Measurements from ENCODE around the gene AGPS.

The AGPS gene

GRCh38 chr2:177528351-177528933 is 135.9 kb downstream of the AGPS start:
- no peaks in the 10 kb centered on the region for H3K4me1 ChIP-seq (ENCODE audit: control insufficient read depth, insufficient read depth, low read length)
- peaks cover 0 to 13% of the 10 kb centered on the region in 2 experiments; a peak in 2 of 3 replicates for H3K36me3 ChIP-seq (ENCODE audit: control insufficient read depth in 2 of 2, insufficient read depth in 1 of 2, low read length in 2 of 2)
- no peaks in the 10 kb centered on the region for H3K9me3 ChIP-seq (ENCODE audit: control insufficient read depth, insufficient read depth, low read depth, low read length)
- ChIA-PET CTCF (interaction anchor here (0.6 kb wide), 2 partner anchors 197 to 331 kb away, joined by 3 to 5 read pairs; no protein-coding TSS in a partner anchor), POLR2A (no interaction called here)
- TF ChIP-seq GLI4 (tag by site-specific recombination; IDR thresholded peaks at IDR 0.05) (no peak), ZNF433 (tag by site-specific recombination; IDR thresholded peaks at IDR 0.05; ENCODE audit: low read depth) (no peak), ZNF112 (tag by site-specific recombination; IDR thresholded peaks at IDR 0.05) (no peak), ZBTB10 (tag by site-specific recombination; IDR thresholded peaks at IDR 0.05) (no peak), PATZ1 (tag by site-specific recombination; IDR thresholded peaks at IDR 0.05) (no peak), ZNF658 (tag by site-specific recombination; IDR thresholded peaks at IDR 0.05) (no peak), ZNF561 (tag by site-specific recombination; IDR thresholded peaks at IDR 0.05; ENCODE audit: borderline replicate concordance) (no peak), ZNF292 (tag by site-specific recombination; IDR thresholded peaks at IDR 0.05; ENCODE audit: borderline replicate concordance, low read depth) (no peak), ZNF302 (tag by site-specific recombination; IDR thresholded peaks at IDR 0.05; ENCODE audit: low read depth) (no peak), RBAK (tag by site-specific recombination; IDR thresholded peaks at IDR 0.05) (no peak), ZNF600 (tag by site-specific recombination; IDR thresholded peaks at IDR 0.05) (no peak), ZNF404 (tag by site-specific recombination; IDR thresholded peaks at IDR 0.05) (no peak), PRDM2 (tag by site-specific recombination; IDR thresholded peaks at IDR 0.05; ENCODE audit: borderline replicate concordance) (no peak), TSHZ1 (tag by site-specific recombination; IDR thresholded peaks at IDR 0.05; ENCODE audit: borderline replicate concordance) (no peak), ZNF121 (tag by site-specific recombination; IDR thresholded peaks at IDR 0.05) (no peak), TCF7L2 (IDR thresholded peaks at IDR 0.05; ENCODE audit: borderline replicate concordance, low read depth, low read length) (no peak)
- no peak overlapping the region for H3K4me3 ChIP-seq (ENCODE audit: low read depth, low read length)
- no peak overlapping the region for H3K27ac ChIP-seq (ENCODE audit: extremely low read depth, low read depth, low read length)

Measured in HEK293 (cell line).